Mammary epithelial cell (primary cell): ENCODE measurements around the gene AIPL1.

Experiments used
- CTCF ChIP-seq, 2 donors: IDR thresholded peaks in 1 of 2; conservative IDR thresholded peaks in 1 of 2; 2 replicates each; pipeline ENCODE4 v1.5.1; 2011 to 2012; ENCODE audit warnings: inconsistent platforms in 2 of 2, low read length in 2 of 2, mild to moderate bottlenecking in 2 of 2, control low read depth in 1 of 2, low read depth in 1 of 2; ENCODE audit not compliant: insufficient read depth in 1 of 2; ENCODE audit errors: extremely low read depth in 1 of 2
- EZH2 ChIP-seq: IDR thresholded peaks from 2 replicates; pipeline ENCODE4 v1.6.1; 2012; ENCODE audit warnings: low read length, inconsistent platforms, borderline replicate concordance

GRCh38 chr17:6461792-6462524, 27.0 kb upstream of the AIPL1 start:
- TF ChIP-seq CTCF (conservative IDR thresholded peaks at IDR 0.05 in 1 of 2, IDR thresholded peaks at IDR 0.05 in 1 of 2; ENCODE audit: extremely low read depth in 1 of 2, insufficient read depth in 1 of 2, low read depth in 1 of 2, low read length in 2 of 2): no peak
- TF ChIP-seq EZH2: no peak
